ENCODE measurements around the gene RPS6KA5. TPM values are rescaled to one million over a fixed set of nuclear protein-coding genes. Genes with fewer than 3 reads are reported as not detected.

The RPS6KA5 gene
- total and polyA plus RNA-seq, 9 of the 15 experiments (the other 6 are each of a cell fraction or from before 2014, with no cell fraction given) = 0.88 to 7.7 (median 4.7) TPM

DNA sequence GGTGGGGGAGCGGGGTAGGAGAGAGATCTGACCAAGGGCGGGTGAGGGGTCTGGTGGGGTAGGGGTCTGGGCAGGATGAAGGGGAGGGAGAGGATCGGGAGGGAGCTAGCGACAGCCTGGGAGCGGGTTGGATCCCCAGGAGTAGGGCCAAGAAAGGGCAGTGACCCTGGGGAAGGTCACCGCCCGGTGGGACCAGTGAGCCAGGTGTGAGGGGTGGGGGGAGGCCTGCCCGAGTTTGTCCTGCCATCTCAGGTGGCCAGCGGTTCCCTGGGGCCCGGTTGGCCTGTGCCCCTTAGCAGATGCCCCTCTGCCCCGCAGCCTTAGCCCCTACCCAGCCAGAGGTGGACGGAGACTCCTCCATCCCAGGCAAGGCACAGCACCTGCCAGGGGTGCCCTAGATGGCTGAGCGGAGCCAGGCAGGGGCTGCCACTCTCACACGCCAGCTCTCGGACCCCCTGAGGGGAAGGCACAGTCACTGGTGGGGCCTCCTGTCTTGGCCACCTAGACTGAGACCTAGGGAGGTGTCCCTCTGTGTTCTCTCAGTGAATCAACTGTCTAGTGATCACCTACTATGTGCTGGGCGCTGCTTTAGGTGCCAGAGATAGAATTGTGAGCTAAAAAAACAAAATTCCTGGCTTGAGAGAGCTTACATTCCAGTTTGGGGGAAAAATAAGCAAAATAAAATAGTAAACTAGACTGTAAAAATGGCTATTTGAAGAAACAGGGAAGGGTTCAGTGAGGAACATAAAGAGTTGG, 243.6 kb downstream of the RPS6KA5 start:
- DNase-seq (ENCODE audit: extremely low read depth in 1 of 4, low spot score in 3 of 4) (no peak), ATAC-seq (no peak), FAIRE-seq (no peak)
- Histone ChIP-seq H3K9ac (ENCODE audit: insufficient read depth in 1 of 2, low read depth in 2 of 2, low read length in 2 of 2) (peak overlapping the region in 1 of 2 experiments; percentile 81; a peak in 2 of 4 replicates), H3K9me3 (replicated peaks; ENCODE audit: control insufficient read depth, insufficient read depth, low read depth, low read length) (no peaks in the 10 kb centered on the region), H3K9me1 (ENCODE audit: control insufficient read depth, insufficient read depth, low read length) (no peaks in the 10 kb centered on the region), H3K79me2 (ENCODE audit: control insufficient read depth, insufficient read depth, low read length) (peaks cover 42% of the 10 kb centered on the region), H3K4me3 (no peak overlapping the region), H3K4me2 (ENCODE audit: insufficient read depth, low read length) (no peak overlapping the region), H2AFZ (ENCODE audit: low read depth, low read length) (0 out of 2 replicates have a peak overlapping the region, but pooled peaks have one; percentile 32), H3K27ac (ENCODE audit: extremely low read depth, low read depth, low read length) (no peak overlapping the region), H4K20me1 (replicated peaks; ENCODE audit: control insufficient read depth, insufficient read depth, low read length) (no peaks in the 10 kb centered on the region), H3K27me3 (ENCODE audit: control insufficient read depth in 2 of 2, insufficient read depth in 2 of 2, low read length in 2 of 2) (no peaks in the 10 kb centered on the region), H3K4me1 (replicated peaks in 1 of 2; ENCODE audit: control insufficient read depth in 2 of 2, insufficient read depth in 2 of 2, low read length in 2 of 2) (peaks cover 13 to 33% of the 10 kb centered on the region in 2 experiments), H3K36me3 (ENCODE audit: control insufficient read depth, insufficient read depth, low read length) (no peaks in the 10 kb centered on the region)
- CTCF ChIA-PET (ENCODE audit: low intra/inter-chr PET ratio) = no interaction called here
- TF ChIP-seq, protein P1, sequence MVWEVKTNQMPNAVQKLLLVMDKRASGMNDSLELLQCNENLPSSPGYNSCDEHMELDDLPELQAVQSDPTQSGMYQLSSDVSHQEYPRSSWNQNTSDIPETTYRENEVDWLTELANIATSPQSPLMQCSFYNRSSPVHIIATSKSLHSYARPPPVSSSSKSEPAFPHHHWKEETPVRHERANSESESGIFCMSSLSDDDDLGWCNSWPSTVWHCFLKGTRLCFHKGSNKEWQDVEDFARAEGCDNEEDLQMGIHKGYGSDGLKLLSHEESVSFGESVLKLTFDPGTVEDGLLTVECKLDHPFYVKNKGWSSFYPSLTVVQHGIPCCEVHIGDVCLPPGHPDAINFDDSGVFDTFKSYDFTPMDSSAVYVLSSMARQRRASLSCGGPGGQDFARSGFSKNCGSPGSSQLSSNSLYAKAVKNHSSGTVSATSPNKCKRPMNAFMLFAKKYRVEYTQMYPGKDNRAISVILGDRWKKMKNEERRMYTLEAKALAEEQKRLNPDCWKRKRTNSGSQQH (CRISPR knock-in tag; IDR thresholded peaks at IDR 0.05) = no peak
- no peak for TF ChIP-seq ATF7 (IDR thresholded peaks at IDR 0.05)
- no peak for TF ChIP-seq NCOA4 (IDR thresholded peaks at IDR 0.05; ENCODE audit: partially characterized antibody)
- TF ChIP-seq FUS (optimal IDR thresholded peaks at IDR 0.05; ENCODE audit: low read depth, low read length) = no peak
- TF ChIP-seq, protein P2, sequence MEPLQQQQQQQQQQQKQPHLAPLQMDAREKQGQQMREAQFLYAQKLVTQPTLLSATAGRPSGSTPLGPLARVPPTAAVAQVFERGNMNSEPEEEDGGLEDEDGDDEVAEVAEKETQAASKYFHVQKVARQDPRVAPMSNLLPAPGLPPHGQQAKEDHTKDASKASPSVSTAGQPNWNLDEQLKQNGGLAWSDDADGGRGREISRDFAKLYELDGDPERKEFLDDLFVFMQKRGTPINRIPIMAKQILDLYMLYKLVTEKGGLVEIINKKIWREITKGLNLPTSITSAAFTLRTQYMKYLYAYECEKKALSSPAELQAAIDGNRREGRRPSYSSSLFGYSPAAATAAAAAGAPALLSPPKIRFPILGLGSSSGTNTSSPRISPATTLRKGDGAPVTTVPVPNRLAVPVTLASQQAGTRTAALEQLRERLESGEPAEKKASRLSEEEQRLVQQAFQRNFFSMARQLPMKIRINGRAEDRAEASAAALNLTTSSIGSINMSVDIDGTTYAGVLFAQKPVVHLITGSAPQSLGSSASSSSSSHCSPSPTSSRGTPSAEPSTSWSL (CRISPR knock-in tag; IDR thresholded peaks at IDR 0.05; ENCODE audit: borderline replicate concordance) = no peak
- TF ChIP-seq ZKSCAN1 (IDR thresholded peaks at IDR 0.05; ENCODE audit: low read depth, low read length) = peak; percentile 72
- TF ChIP-seq ZNF644 (tag; IDR thresholded peaks at IDR 0.05; ENCODE audit: low read depth) = no peak
- in situ Hi-C loops (cut with MboI) (no loop called here), intact Hi-C loops (cut with micrococcal nuclease) (no loop called here)
- no TSS peak for BruUV-seq (replicated peaks)
- POLR2A ChIA-PET = interaction anchor here (0.6 kb wide), 1 partner anchor 58 kb away, joined by 3 read pairs; no protein-coding TSS in a partner anchor
- WGBS (ENCODE audit: insufficient coverage, low coverage, missing lambda C conversion rate) = 54% methylated on average over 4 of the region's 16 CpGs
